SJSA1 (cell line): Measurements from ENCODE around the gene RNU6-7. TPM values are rescaled to one million over a fixed set of nuclear protein-coding genes. Genes with fewer than 3 reads are reported as not detected.

Experiments
- DNase-seq, 2 experiments: peaks; one replicate each; pipeline ENCODE4 v3.0.0-alpha.2; 2015 to 2020; ENCODE audit warnings: low spot score in 2 of 2, low read depth in 1 of 2
- H3K27ac ChIP-seq: fragments of 250-450 bp; sonication (Bioruptor Pico); 2 replicates; pipeline ENCODE4 v1.5.1; 2020; ENCODE audit warnings: mild to moderate bottlenecking, moderate library complexity
- H3K27me3 ChIP-seq: fragments of 250-450 bp; sonication (Bioruptor Pico); replicated peaks from 2 replicates; pipeline ENCODE4 v1.5.1; 2020; ENCODE audit warnings: mild to moderate bottlenecking, moderate library complexity
- H3K36me3 ChIP-seq: fragments of 250-450 bp; sonication (Bioruptor Pico); 2 replicates; pipeline ENCODE4 v1.5.1; 2020; ENCODE audit warnings: mild to moderate bottlenecking
- H3K4me1 ChIP-seq: fragments of 250-450 bp; sonication (Bioruptor Pico); replicated peaks from 2 replicates; pipeline ENCODE4 v1.6.1; 2021; ENCODE audit warnings: mild to moderate bottlenecking
- H3K4me3 ChIP-seq: fragments of 250-450 bp; sonication (Bioruptor Pico); 2 replicates; pipeline ENCODE4 v1.5.1; 2020; ENCODE audit warnings: mild to moderate bottlenecking
- H3K9me3 ChIP-seq: fragments of 250-450 bp; sonication (Bioruptor Pico); replicated peaks from 2 replicates; pipeline ENCODE4 v1.5.1; 2020; ENCODE audit warnings: mild to moderate bottlenecking
- total RNA-seq: library from RNA; depleted of rRNA; stranded (reverse); fragments of >200 nt; shearing (Covaris generic); gene quantifications from 2 replicates; pipeline ENCODE4 v1.2.3, GENCODE V29; 2014

The RNU6-7 gene
- total RNA-seq, 1 experiment from 2014 or later = not detected

DNA sequence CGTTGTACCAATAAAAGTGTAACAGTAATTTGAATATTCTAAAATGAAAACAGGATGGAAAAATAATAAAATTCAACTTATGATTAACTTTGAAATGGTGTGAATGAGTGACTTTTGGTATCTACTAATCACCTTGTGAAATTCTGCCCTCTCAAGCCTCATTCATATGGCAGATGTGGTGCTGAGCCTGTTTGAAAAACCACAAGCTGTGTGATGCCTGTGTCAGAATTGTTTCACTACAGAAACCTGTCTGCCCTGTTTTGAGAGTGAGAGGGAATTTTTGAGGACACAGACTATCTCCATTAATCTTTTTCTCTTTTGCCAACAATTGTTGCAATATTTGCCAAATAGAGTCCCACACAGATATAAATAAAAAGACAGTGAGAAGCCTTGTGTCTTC is 3.9 kb upstream of the RNU6-7 start:
- Histone ChIP-seq H3K36me3 (no peaks in the 10 kb centered on the region), H3K9me3 (no peaks in the 10 kb centered on the region), H3K4me1 (peaks cover 16% of the 10 kb centered on the region), H3K27me3 (no peaks in the 10 kb centered on the region), H3K4me3 (no peak overlapping the region), H3K27ac (no peak overlapping the region)
- DNase-seq = no peak

DNA sequence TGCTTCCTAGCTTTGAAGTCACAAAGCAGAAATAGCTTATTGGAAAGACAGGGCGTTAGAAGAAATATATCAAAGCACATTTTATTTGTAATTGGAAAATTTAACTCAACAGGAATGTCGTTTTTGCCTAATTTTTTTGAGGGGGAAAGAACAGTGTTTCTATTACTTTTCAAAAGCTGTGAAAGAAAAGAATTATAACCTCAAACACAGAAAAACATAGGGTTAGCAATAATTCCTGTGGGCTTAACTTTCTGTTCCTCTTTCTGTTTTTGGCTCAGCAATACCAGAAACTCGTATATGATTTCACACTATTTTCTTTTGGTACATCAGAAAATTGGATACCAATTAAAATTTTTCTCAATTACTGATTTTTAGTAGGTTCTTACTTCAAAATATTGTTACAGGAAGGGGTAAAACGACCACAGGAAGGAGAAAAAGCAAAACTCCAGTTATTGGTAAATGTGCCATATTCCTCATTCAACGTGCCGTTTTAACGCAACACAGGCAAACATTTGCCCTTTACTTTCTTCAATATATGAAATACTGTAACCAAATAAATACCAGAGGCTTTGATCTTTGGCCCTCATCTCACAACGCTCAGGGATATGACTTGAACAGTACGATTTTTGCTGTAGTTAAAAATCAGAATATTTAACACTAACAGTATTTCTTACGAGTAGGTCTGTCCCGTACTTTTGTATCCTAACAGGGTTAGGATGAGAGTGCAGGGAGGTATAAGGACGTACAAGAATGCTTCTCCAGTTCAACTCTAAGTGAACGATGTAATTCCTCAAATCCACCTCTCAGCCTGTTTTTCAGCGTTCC is 1.3 kb upstream of the RNU6-7 start:
- H3K9me3 ChIP-seq = no peaks in the 10 kb centered on the region
- H3K27ac ChIP-seq = no peak overlapping the region
- H3K4me3 ChIP-seq = peak overlapping the region; percentile 46
- H3K4me1 ChIP-seq = peaks cover 16% of the 10 kb centered on the region
- H3K36me3 ChIP-seq = no peaks in the 10 kb centered on the region
- H3K27me3 ChIP-seq = no peaks in the 10 kb centered on the region
- no peak for DNase-seq

DNA sequence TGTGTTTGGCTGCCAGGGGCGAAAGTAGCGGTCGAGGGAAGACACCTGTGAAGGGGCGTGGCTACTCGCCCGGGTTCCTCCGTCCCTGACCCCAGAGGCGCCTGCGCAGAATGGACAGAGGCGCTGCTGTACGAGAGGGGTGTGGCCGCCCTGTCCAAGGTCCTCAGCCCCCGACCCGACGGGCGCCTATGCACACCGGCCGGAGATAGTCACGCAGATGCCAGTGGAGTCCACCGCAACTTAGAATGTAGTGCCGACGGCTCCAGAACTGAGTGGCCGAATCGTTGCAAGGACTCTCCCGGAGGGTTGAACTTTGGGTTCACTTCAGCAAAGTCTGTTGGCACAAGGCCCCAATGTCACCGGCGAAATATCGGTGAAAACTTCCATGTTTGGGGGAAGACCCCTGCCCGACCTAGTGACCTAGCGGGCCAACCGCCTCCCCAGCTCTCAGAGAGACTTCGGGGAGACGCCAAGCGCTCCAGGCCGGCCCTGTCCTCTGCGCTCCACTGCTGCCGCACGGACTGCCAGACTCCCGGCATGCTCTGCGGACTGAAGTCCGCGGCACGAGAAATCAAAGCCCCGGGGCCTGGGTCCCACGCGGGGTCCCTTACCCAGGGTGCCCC is 541 bp upstream of the RNU6-7 start:
- H3K27me3 ChIP-seq = no peaks in the 10 kb centered on the region
- no peaks in the 10 kb centered on the region for H3K36me3 ChIP-seq
- peak overlapping the region; percentile 46 for H3K4me3 ChIP-seq
- no peaks in the 10 kb centered on the region for H3K9me3 ChIP-seq
- DNase-seq = peak; percentile 59 to 69
- H3K4me1 ChIP-seq = peaks cover 16% of the 10 kb centered on the region
- no peak overlapping the region for H3K27ac ChIP-seq

DNA sequence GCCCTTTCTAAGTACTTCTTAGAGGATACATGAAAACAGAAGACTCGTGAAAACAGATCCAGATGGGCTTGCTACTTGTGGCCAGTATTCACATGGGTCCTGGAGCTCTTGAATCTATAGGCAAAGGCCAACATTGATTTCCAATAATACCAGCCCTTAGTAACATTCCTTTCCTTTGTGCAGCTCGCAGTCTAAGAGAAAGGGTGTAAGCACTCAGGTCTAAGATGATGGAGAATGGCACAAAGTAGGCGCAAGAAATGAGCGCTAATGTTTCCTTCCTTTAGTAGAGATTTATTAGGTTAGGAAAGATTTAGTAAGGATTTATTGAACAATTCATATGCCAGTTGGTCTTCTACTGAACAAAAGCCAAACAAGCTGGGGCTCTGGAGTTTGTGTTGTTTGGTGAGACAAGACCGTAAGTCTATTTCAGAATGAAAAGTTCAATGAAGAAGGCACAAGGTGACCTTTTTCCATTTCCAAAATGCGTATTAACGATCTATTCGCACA is 699 bp downstream of the RNU6-7 start:
- Histone ChIP-seq H3K36me3 (no peaks in the 10 kb centered on the region), H3K27ac (no peak overlapping the region), H3K9me3 (no peaks in the 10 kb centered on the region), H3K27me3 (no peaks in the 10 kb centered on the region; the same call in 1 of the 2 replicates), H3K4me3 (peak overlapping the region; percentile 46), H3K4me1 (peaks cover 16% of the 10 kb centered on the region)
- DNase-seq = peak in 1 of 2 experiments; percentile 29

DNA sequence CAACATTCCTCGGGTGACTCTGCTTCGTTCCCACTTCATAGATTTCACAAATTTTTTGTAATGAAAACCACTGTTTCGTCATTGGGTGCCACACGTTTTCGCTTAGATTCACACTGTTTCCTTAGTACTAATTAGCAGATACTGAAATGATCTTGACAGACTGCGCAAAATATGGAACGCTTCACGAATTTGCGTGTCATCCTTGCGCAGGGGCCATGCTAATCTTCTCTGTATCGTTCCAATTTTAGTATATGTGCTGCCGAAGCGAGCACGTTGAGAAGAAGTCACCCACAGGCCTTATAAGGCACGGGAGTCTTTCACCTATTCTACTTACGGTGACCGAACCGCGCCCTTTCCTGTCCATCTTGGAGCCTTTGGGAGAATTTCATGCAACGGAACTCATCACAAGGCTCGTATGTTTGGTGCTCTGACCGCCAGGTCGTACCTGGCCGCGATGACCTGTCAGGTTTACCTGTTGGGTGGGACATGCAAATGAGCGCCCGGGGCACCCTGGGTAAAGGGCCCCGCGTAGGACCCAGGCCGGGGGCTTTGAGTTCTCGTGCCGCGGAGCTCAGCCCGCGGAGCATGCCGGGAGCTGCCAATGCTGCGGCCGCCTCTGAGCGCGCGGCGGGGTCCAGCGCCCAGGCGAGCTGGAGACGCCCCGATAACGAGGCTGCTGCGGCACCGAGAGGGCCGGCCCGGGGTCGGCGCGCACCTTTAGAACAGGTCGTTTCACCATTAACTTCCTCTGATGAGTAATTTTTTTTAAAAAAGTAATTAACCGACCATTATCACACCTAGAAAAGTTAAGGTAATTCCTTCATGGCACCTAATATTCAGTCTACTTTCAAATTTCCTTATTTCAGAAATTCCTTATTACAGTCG is 1.4 kb downstream of the RNU6-7 start, which contains the start of gene RNU6-8:
Gene RNU6-8, minus strand, starts transcription at position 272 of the 885 bp plus-strand sequence.
- Histone ChIP-seq H3K4me1 (peaks cover 16% of the 10 kb centered on the region), H3K27ac (peak within 1 kb of the TSS; percentile 86), H3K4me3 (peak within 1 kb of the TSS; percentile 46), H3K9me3 (no peaks in the 10 kb centered on the region), H3K36me3 (no peaks in the 10 kb centered on the region), H3K27me3 (no peaks in the 10 kb centered on the region; the same call in 1 of the 2 replicates)
- peak; percentile 86 to 87 for DNase-seq

DNA sequence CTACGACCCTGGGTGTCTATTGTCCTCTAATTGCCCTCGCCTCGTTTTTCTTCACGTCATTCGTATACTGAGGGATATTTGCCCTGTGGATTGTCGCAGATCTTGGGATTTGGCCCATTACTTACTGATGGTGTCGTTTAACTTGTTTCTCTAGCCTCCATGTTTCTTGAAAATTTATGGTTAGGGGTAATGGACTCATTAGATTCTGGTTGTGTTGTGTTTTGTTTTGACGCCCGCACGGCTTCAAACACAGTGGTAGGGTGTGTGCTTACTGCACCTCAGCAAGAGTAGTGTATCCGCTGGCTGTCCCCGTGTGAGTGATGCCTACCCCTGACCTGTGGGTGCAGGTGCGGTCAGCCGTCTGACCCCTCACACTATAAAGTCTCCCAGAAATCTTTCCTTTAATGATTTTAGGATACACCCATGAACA is 2.1 kb downstream of the RNU6-7 start:
- no peaks in the 10 kb centered on the region for H3K36me3 ChIP-seq
- H3K9me3 ChIP-seq = no peaks in the 10 kb centered on the region
- peak overlapping the region; percentile 46 for H3K4me3 ChIP-seq
- H3K27me3 ChIP-seq = no peaks in the 10 kb centered on the region; the same call in 1 of the 2 replicates
- peaks cover 16% of the 10 kb centered on the region for H3K4me1 ChIP-seq
- no peak overlapping the region; the same call in 1 of the 2 replicates for H3K27ac ChIP-seq
- DNase-seq = no peak

DNA sequence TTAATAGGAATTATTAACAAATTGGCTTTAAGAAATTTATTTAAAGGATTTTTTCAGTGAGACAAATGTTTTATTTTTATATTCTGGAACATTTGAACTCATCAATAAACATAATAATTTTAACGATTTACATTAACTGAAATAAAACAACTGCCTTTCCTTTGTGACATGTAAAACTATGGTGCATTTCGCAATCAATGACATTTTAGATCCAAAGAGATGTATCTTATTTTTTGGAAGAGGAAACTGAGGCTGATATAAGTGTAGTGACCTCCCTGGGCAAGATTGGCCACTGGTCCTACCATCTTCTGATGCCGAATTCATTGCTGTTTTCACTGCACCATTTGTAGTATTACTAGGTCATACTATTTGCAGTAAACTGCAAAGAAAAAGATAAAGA is 3.7 kb downstream of the RNU6-7 start:
- H3K4me1 ChIP-seq = peaks cover 16% of the 10 kb centered on the region
- no peak for DNase-seq
- H3K36me3 ChIP-seq = no peaks in the 10 kb centered on the region
- no peaks in the 10 kb centered on the region for H3K9me3 ChIP-seq
- no peak overlapping the region for H3K4me3 ChIP-seq
- H3K27ac ChIP-seq = no peak overlapping the region
- no peaks in the 10 kb centered on the region; the same call in 1 of the 2 replicates for H3K27me3 ChIP-seq

DNA sequence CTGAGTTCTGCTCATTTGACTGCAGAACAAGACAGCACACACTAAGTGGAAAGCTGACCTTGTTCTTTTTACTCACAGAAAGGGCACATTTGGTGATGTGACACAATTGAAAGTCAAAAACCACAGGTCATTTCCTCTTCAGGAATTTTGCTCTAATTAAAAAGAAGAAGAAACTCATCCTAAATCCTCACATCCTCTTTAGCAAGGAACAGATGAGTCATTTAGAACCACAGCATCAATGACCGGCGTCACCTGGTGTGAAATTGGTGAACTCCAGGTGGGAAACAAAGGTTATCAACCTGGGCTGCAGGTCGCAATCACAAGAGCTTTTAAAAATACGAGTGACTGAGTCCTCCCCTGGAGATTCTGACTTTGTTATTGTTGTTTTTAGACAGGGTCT is 4.1 kb downstream of the RNU6-7 start:
- Histone ChIP-seq H3K36me3 (no peaks in the 10 kb centered on the region), H3K4me3 (no peak overlapping the region), H3K4me1 (peaks cover 14% of the 10 kb centered on the region), H3K27ac (no peak overlapping the region), H3K9me3 (no peaks in the 10 kb centered on the region), H3K27me3 (no peaks in the 10 kb centered on the region; the same call in 1 of the 2 replicates)
- no peak for DNase-seq

DNA sequence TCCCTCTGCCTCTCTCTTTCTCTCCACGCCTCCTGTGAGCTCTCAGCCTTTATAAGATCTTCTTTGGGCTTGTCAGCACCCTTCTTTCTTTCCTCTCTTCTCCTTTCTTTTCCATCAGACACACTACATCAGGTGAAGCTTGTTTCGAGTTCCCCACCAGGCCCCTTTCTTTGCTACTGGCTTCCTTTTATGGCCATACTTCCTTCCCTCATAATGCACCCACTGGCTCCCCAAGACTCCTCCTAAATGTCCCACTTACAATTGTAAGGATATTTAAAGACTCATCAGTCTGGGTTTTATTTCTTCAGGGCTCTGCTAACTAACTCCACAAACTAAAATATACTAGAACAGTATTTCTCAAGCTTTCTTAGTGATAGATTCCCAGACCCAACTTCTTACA is 4.7 kb downstream of the RNU6-7 start:
- peaks cover 11% of the 10 kb centered on the region for H3K4me1 ChIP-seq
- H3K9me3 ChIP-seq = no peaks in the 10 kb centered on the region
- no peaks in the 10 kb centered on the region; the same call in 1 of the 2 replicates for H3K27me3 ChIP-seq
- no peak overlapping the region for H3K27ac ChIP-seq
- no peak for DNase-seq
- H3K4me3 ChIP-seq = no peak overlapping the region
- no peaks in the 10 kb centered on the region for H3K36me3 ChIP-seq

DNA sequence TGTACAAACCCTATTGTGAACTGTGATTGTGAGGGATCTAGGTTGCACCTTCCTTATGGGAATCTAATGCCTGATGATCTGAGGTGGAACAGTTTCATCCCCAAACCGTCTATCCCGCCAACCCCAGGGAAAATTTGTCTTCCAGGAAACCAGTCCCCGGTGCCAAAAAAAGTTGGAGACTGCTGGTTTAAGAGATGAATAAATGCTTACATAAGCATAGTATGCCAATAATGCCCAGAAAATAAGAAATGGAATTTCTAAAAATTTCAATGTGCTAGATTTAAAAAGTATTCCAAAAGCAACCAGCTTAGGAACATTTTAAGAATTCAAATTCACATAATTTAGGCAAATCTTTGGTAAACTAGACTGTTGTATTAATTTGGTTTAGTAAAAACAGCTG is 6.6 kb downstream of the RNU6-7 start:
- DNase-seq = no peak
- Histone ChIP-seq H3K36me3 (no peaks in the 10 kb centered on the region), H3K27me3 (no peaks in the 10 kb centered on the region; the same call in 1 of the 2 replicates), H3K4me3 (no peak overlapping the region), H3K27ac (no peak overlapping the region), H3K9me3 (no peaks in the 10 kb centered on the region), H3K4me1 (no peaks in the 10 kb centered on the region)

DNA sequence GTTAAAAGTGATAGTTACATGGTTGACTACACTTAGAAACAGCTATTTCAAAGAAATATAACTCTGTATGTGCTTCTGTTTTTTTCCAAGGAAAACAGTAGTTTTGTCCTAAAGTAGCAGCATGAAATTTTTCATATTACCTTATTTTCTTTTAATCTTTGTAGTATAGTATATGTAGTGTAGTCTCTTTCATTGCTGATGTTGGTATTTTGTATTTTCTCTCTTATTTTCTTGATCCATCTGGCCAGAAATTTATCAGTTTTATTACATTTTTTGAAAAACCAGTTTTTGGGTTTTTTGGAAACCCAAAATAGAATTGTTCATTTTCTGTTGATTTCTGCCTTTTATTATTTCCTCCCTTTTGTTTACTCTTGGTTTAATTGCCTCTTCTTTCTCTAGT is 7.6 kb downstream of the RNU6-7 start:
- Histone ChIP-seq H3K27ac (no peak overlapping the region), H3K27me3 (no peaks in the 10 kb centered on the region; the same call in 1 of the 2 replicates), H3K4me3 (no peak overlapping the region), H3K9me3 (no peaks in the 10 kb centered on the region), H3K4me1 (no peaks in the 10 kb centered on the region), H3K36me3 (no peaks in the 10 kb centered on the region)
- no peak for DNase-seq

DNA sequence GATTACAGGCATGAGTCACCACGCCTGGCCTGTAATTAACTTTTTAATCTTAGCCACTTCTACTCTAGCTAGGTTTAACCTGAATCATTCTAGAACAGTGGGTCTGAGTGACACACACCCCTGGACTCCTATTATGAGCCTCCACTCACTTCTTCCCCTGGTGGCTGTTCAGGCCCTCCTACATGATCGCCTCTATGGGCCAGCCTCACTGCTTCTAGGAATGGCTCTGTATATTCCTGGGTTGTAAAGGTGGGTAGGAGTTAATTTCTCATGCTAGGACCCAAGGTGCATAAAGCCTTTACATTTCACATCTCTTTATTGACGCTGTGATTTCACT is 9.2 kb downstream of the RNU6-7 start:
- Histone ChIP-seq H3K9me3 (no peaks in the 10 kb centered on the region), H3K27me3 (no peaks in the 10 kb centered on the region; the same call in 1 of the 2 replicates), H3K36me3 (no peaks in the 10 kb centered on the region), H3K4me1 (no peaks in the 10 kb centered on the region), H3K4me3 (no peak overlapping the region), H3K27ac (no peak overlapping the region)
- no peak for DNase-seq

DNA sequence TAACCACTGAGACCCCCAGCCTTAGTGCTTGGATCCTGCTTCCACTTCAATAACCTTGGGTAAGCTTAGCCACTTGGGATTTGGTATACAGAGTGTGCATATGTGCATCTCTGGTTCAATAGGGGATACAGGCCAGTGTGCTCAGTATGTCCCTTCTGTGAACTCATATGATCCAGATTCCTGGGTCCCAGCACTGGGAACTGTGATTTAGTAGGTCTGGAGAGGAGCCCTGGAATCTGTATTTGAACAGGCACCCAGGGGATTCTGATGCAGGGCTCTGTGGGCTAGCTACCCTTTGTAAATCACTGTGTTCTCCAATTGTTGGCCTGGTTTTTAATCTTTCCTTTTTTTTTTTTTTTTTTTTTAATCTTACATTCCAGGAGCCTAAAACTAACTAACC is 11.0 kb downstream of the RNU6-7 start:
- DNase-seq = no peak
- Histone ChIP-seq H3K27ac (no peak overlapping the region), H3K4me1 (no peaks in the 10 kb centered on the region), H3K27me3 (no peaks in the 10 kb centered on the region; the same call in 1 of the 2 replicates), H3K36me3 (no peaks in the 10 kb centered on the region), H3K4me3 (no peak overlapping the region), H3K9me3 (no peaks in the 10 kb centered on the region)
